CD1c-positive myeloid dendritic cell (primary cell): ENCODE measurements around the gene HEMK1.

Experiments
- DNase-seq: peaks from one replicate; pipeline ENCODE4 v3.0.0-alpha.2; 2016; ENCODE audit errors: extremely low spot score

The HEMK1 gene, protein sequence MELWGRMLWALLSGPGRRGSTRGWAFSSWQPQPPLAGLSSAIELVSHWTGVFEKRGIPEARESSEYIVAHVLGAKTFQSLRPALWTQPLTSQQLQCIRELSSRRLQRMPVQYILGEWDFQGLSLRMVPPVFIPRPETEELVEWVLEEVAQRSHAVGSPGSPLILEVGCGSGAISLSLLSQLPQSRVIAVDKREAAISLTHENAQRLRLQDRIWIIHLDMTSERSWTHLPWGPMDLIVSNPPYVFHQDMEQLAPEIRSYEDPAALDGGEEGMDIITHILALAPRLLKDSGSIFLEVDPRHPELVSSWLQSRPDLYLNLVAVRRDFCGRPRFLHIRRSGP

DNA sequence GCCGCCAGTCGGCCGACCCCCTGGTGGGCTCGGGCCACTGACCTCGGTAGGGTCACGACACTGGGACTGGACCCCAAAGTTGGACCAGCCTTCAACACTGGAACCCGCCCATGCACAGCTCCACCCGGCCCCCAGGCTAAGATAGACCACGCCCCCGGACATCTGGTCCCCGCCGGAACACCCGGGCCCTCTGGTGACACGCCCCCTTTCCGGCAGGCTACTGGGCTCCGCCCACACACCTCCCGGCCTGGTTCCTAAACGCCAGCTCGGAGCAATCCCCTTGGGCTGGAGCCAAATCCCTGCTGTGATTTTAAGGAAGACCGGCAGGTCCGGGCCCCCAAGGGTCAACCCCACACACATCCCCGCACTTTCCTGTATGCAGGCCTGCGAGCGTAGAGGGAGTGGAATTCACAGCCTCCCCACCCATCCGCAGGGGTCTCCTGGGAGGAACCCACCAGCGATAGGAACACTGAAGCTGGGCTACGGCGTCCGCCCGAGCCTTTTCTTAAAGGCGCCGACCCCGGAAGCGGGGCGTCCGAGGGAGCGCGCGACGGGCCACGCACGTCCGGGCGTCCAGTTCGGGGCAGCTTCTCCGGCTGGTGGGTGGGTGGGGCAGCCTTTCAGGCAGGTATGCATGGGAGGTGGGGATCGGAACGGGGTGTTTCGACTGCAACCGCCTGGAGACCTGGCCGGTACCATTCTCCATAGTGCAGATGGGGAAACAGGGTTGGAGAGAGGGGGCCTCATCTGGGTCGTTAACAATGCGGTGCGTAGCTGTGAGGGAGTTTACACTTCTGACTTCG, at the start of gene HEMK1:
TSS of gene HEMK1 (plus strand) at position 576 of the 803 bp plus-strand sequence. CDS start 1,583 bp downstream, outside the sequence.
- DNase-seq = peak; percentile 97

DNA sequence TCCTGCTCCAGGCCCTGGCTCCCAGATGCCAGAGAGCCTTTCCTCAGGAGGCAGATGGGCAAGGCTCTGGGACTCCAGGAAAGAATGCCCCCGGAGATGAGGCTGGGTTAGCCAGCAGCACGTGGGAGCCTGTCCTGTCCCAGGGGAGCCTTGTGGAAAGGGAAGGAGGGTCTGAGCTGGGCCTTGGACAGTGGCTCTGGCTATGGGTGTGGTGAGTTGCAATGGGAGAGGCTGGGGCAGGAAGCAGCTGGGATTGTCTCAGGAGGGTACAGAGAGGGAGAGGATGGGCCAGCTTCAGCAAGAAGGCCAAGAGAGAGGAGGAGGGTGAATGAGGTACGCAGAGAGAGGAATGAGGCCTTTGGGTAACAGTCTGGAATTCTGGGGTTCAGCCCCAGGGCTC, 48.5 kb upstream of the HEMK1 start:
- DNase-seq = no peak

- no peak for DNase-seq
Measured at GRCh38 chr3:50521572-50521971, 47.8 kb upstream of the HEMK1 start.

GRCh38 chr3:50523279-50523811, 46.0 kb upstream of the HEMK1 start:
- DNase-seq = no peak

- DNase-seq = no peak
Measured at GRCh38 chr3:50524746-50525145, 44.6 kb upstream of the HEMK1 start.

DNA sequence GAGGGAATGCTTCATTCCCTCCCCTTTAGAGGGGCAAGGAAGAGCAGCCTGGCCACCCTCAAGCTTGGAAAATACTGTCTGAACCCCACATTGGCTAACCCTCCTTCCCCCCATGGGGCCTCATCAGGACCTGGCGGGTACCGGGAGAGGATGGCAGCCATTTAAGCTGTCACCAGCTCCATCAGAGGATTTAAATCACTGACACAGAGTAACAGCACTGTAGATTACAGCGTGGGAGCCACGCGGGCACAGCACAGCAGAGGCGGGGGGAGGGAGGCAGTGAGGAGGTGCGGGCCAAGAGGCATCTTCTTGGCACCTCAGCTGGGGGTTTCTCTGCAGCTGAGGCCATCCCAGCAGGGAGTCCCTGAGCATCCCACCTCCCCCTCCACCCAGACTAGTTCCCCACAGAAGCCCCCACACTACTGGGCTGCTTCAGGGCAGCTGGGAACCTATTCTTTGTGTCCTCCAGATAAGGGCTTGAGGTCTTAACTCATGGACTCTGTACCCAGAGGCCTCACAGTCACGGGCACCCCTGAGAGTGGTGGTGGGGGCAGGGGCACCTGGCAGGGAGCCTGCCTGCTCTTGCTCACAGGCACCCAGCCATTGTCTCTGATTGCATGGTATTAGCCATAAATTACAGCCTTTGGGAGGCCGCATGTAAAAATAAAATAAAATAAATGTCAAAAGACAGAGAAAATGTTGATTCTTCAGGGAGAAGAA, 44.0 kb upstream of the HEMK1 start:
- DNase-seq = no peak

DNA sequence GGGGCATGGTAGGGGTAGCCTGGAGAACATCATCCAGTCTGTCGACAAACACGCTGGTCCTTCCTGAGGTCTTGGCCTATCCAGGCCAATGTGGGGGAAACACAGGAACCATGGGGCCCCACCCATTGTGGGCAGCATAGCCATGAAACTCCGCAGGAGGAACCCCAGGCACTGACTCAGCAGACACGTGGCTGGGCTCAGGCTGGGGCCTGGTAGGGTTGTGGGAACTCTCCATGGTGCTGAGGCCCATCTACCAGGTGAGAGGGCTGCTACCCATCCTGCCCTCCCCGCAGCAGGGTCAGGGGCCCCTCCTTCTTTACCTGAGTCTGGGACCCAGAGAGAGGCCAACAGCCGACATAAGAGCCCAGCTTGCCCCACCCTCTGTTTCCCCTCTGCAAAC, 43.3 kb upstream of the HEMK1 start:
- DNase-seq = peak; percentile 87

- DNase-seq = no peak
Measured at GRCh38 chr3:50530001-50530970, 39.0 kb upstream of the HEMK1 start.

GRCh38 chr3:50531201-50531600, 38.1 kb upstream of the HEMK1 start:
- no peak for DNase-seq

GRCh38 chr3:50532062-50532705, 37.1 kb upstream of the HEMK1 start:
- no peak for DNase-seq

DNA sequence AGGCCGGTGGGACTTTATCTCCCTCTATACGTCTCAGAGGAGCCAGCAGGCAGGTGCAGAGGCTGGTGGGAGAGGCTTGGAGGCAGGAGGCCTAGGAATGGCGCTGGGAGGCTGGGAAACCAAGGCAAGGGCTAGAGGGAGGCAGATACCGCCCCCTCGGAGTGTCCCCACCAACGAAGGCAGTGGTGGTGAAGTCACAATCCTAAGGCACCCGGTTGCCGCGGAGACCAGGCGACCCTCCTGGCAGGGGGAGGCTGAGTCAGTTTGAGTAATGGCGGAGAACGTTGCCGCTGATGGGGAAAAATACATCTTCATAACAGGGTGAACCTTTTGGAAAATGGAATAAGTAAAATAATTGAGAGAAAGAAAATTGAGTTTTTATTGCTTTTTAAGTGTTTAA, 36.0 kb upstream of the HEMK1 start:
- DNase-seq = no peak

DNA sequence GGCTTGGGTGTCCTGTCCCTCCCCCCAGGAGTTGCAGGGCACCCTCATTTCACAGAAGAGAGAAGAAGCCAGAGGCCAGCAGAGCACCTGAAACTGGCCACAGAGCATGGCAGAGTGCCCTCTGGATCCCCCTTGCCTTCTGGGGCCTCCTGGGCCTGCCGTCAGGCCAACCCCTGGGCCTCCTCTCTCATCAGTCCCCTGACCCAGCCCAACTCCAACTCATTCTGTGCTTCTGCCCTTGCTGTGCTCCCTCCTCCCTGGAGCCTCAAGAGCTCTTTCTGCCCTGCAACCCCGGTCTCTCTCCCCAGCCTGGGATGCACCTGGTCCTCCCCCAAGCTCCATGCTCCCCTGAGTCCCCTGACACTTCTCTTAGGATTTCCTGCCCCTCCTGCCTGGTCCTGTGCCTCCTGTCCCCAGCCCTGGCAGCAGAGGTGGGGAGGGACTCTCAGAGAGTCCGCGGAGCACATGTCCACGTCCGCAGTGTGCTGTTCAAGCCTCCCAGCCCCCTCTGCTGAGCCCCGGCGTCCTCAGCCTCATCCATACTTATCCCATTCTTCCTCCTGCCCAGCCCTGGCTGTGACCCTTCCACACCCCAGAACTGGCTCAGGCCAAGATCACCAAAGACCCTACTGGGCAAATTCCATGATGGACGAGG, 35.4 kb upstream of the HEMK1 start:
- no peak for DNase-seq

DNA sequence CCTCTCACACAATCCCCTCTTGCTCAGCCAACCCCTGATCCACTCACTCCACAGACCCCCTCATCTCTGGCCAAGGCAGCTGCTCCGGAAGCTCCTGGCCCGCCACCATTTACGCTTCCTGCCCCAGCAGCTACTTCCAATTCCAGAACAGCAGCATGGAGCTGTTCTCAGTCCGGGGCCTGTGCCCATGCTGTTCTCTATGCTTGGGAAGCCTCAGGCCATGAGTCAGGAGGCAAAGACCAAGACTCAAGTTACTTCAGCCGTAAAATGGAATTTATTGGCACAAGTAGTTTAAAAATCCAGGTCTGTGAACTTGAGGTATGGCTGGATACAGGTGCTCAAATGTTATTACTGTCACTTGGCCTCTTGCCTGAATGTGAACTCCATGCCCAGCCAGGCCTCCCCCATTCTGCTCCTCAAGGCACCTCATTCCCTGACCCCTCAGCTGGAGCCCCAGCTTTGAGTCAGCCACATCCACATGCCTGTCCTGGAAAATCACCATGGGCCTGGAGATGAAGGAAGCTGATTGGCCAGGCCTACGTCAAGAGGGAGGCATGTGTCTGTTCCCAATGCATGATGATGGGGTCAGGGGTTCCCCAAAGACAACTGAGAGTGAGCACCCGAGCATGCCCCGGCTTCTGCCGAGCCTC, 34.5 kb upstream of the HEMK1 start:
- DNase-seq = no peak

- no peak for DNase-seq
Measured at GRCh38 chr3:50536471-50537180, 32.7 kb upstream of the HEMK1 start.

- DNase-seq = no peak
Measured at GRCh38 chr3:50537421-50538129, 31.7 kb upstream of the HEMK1 start.

- DNase-seq = no peak
Measured at GRCh38 chr3:50539356-50540286, 29.7 kb upstream of the HEMK1 start.
